ENCODE results near the gene INPP5D. TPM values are rescaled to one million over a fixed set of nuclear protein-coding genes. Genes with fewer than 3 reads are reported as not detected.
A peak's percentile ranks its signal among the peaks of the same experiment; 100 is the strongest.

The INPP5D gene
- total RNA-seq, 1 donor from 2014 or later, result 43.4 TPM

DNA sequence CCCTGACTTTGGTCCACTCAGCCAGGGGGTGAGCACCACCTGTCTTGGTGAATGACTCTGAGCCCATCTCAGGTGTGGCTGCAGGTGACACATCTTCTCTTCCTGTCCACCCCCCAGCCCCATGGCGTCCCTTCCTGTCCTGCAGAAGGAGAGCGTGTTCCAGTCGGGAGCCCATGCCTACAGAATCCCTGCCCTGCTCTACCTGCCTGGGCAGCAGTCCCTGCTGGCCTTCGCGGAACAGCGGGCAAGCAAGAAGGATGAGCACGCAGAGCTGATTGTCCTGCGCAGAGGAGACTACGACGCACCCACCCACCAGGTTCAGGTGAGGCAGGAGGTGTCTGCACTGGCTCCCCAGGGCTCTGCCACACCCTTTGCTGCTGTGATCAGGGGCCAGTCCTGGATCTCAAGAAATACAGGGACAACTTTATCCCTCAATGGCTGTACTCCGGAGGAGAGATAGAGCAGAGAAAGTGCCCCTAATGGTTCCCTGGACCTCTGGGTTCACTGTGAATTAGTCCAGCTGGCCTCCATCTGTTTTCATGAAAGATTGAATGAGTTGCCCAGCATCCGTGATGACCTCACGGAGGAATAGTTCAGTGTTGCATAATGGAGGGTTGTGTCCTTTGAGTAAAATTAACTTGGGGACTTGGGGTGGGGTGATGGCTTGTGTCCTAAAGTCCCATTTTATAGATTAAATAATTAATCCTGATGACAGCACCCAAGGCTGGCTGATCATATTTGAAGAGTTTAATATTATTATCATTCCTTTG lies 27.4 kb upstream of the INPP5D start, which contains the start of gene NEU2:
Gene NEU2 (plus strand): TSS at position 122 of the 770 bp plus-strand sequence. CDS start 0 bp downstream, at position 122.
- DNase-seq (ENCODE audit: low spot score), result no peak

GRCh38 chr2:233033672-233034071 lies 26.5 kb upstream of the INPP5D start:
- no peak for DNase-seq (ENCODE audit: low spot score)

- no peak for DNase-seq (ENCODE audit: low spot score)
Measured at GRCh38 chr2:233034091-233034882, 25.9 kb upstream of the INPP5D start.

- no peak for DNase-seq (ENCODE audit: low spot score)
Measured at GRCh38 chr2:233035426-233036161, 24.5 kb upstream of the INPP5D start.

GRCh38 chr2:233036162-233036838 lies 23.8 kb upstream of the INPP5D start:
- no peak for DNase-seq (ENCODE audit: low spot score)

DNA sequence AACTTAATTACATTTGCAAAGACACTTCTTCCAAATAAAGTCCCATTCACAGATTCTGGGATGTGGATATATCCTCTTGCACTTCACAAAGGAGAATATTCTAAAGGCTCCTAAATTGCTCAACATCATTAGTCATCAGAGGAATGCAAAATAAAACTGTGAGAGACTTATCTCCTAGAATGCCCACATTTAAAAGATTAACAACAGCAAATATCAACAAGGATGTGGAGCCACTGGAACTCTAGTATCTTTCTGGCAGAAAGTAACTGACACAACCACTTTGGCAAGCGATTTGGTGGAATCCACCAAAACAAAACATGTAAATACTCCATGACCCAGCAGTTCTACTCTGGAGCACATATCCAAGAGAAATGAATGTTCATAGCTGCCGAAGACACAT lies 23.1 kb upstream of the INPP5D start:
- DNase-seq (ENCODE audit: low spot score), result no peak

DNA sequence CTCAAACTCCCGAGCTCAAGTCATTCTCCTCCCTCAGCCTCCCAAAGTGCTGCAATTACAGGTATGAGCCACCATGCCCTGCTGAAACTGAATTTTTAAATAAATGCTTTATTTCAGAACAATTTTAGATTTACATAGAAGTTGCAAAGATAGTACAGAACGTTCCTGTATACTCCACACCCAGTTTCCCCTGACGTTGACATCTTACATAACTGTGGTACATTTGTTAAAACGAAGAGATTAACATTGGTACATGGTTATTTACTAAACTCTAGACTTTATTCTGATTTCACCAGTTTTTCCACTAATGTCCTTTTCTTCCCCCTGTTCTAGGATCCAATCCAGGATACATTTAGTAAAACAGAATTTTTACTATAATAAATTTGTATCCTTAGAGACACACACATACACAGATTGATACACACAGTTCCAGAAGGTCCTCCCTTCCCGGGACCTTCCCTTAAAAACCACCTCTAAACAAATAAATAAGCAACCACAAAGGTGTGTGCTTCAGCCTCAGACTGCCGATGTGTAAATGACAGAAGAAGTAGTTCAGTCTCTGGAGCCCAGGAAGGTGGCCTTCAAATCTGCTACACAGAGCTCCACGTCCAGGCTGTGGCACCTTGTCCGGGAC lies 20.8 kb upstream of the INPP5D start:
- no peak for DNase-seq (ENCODE audit: low spot score)

- DNase-seq (ENCODE audit: low spot score), result no peak
Measured at GRCh38 chr2:233039846-233040530, 20.2 kb upstream of the INPP5D start.

DNA sequence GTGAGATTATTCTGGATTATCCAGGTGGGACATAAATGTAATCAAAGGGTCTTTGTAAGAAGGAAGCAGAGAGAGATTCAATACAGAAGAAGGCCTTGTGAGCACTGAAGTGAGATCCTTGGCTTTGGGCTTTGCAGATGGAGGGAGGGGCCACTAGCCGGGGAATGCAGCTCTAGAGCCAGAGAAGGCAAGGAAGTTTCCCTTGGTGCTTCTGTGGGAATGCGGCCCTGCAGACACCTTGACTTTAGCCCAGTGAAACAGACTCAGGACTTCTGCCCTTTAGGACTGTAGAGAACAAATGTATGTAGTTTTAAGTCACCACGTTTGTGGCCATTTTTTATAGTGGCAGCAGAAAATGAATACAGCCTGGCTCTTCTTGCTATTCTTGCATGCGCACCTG lies 19.6 kb upstream of the INPP5D start:
- DNase-seq (ENCODE audit: low spot score), result no peak

DNA sequence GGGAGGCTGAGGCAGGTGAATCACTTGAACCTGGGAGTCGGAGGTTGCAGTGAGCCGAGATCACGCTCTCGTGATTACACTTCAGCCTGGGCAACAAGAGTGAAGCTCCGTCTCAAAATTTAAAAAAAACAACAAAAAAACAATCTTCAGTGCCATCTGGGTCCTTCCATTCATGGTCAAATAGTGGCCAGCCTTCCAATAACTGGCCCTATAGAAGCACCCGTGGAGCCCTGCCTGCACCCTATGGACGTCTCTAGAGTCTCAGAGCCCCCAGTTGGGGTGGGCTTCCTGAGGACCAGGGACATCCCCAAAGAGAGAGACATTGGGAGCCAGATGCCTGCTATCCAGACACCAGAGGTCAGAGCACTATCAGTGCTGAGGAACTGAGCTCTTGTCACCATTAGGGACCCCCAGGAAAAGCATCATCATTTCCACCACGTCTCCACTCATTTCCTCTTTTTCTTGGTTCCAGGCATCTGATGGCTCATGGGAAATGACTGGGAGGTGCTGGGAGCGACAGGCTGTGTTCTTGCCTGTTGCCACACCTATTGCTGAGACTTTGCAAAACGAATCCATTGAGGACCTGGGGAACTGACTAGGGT lies 18.3 kb upstream of the INPP5D start:
- DNase-seq (ENCODE audit: low spot score), result no peak

GRCh38 chr2:233042549-233042948 lies 17.6 kb upstream of the INPP5D start:
- no peak for DNase-seq (ENCODE audit: low spot score)

- no peak for DNase-seq (ENCODE audit: low spot score)
Measured at GRCh38 chr2:233044974-233045605, 15.1 kb upstream of the INPP5D start.

DNA sequence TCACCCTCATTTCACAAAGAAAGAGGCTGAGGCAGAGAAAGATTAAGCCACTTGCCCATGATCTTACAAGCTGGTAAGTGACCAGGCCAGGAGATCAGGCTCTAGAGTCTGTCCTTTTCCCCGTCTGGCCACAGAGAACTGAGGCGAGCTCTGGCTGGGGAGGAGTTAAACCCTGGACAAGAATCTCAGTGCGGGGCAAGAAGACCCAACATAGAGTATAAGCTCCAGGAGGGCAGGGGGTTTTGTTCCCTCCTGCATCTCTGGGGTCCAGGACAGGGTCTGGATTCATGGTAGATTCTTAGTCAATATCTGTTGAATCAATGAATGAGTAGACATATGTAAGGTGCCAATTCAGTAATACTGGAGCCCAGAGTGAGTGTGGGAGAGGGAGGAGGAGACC lies 12.9 kb upstream of the INPP5D start:
- no peak for DNase-seq (ENCODE audit: low spot score)

DNA sequence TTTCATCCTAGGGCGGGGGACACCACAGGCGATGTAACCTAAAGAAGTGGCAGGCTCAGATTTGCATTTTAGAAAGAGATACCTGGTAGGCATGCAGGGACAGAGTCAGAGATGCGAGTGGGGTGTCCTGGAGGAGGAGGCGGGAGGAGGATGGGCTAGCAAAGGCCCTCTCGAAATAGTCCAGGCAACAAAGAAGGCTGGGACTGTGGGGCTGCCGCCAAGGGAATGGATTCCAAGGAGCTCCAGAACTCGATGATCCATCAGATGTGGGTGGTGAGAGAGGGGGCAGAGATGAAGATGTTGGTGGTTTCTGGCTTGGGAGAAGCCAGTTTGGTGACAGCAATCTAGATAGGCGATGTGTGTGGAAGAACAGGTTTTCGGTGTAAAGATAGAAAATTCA lies 12.5 kb upstream of the INPP5D start:
- no peak for DNase-seq (ENCODE audit: low spot score)

- DNase-seq (ENCODE audit: low spot score), result no peak
Measured at GRCh38 chr2:233048569-233049193, 11.5 kb upstream of the INPP5D start.

DNA sequence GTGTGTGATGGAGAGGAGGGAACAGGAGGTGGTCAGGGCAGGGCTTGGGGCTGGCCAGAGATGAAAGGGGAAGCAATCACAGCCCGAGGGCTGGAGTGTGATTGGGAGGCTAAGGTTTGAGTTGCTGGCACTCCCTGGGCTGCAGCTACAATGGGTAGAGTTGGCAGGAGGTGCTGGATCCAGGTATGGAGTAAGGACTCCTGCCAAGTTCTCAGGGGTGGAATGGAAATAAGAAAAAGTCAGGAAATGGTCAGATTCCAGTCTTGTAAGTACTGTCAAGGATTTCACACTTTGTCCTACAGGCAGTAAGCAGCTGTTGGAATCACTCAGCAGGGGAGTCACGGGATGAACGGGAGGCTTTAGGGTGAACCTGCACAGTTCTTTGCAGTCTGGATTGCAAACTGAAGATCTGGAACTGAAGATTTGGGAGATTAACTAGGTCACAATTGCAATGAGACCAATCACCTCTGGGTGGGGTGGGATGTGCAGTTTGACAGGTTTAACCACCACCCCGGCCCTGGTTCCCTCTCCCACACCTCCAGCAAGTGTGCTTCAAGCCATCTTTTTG lies 10.9 kb upstream of the INPP5D start:
- DNase-seq (ENCODE audit: low spot score), result no peak

GRCh38 chr2:233051241-233052149 lies 8.6 kb upstream of the INPP5D start:
- peak; percentile 60 for DNase-seq (ENCODE audit: low spot score)

GRCh38 chr2:233052517-233052916 lies 7.6 kb upstream of the INPP5D start:
- peak; percentile 6 for DNase-seq (ENCODE audit: low spot score)

All from ureter (tissue), 1 donor.